Lung (tissue), 12 donors: ENCODE data around the gene MTA2. TPM values are rescaled to one million over a fixed set of nuclear protein-coding genes. Genes with fewer than 3 reads are reported as not detected.
A peak's percentile ranks its signal among the peaks of the same experiment; 100 is the strongest.

Experiments used
- ATAC-seq: fragments of 200-7000 bp; cut with Tn5 transposase; one replicate; pipeline ENCODE4 v1.9.1; 2020; ENCODE audit warnings: moderate number of reproducible peaks; ENCODE audit not compliant: insufficient read depth, low FRiP score
- DNase-seq, 3 donors: peaks; one replicate each; pipeline ENCODE4 v3.0.0-alpha.2; 2013 to 2017
- H3K27ac ChIP-seq, 2 donors: one replicate each; pipeline ENCODE4 v1.5.1; 2013; ENCODE audit warnings: mild to moderate bottlenecking in 2 of 2, moderate library complexity in 2 of 2, control low read depth in 1 of 2, inconsistent platforms in 1 of 2, low read depth in 1 of 2, low read length in 1 of 2
- H3K27me3 ChIP-seq, 3 donors: one replicate each; pipeline ENCODE4 v1.5.1; 2013; ENCODE audit warnings: low read length in 2 of 3; ENCODE audit not compliant: control insufficient read depth in 3 of 3, insufficient read depth in 3 of 3
- H3K36me3 ChIP-seq, 4 donors: one replicate each; pipeline ENCODE4 v1.5.1; 2013; ENCODE audit warnings: low read length in 4 of 4, mild to moderate bottlenecking in 1 of 4, moderate library complexity in 1 of 4; ENCODE audit not compliant: control insufficient read depth in 4 of 4, insufficient read depth in 4 of 4
- H3K4me1 ChIP-seq, 5 donors: one replicate each; pipeline ENCODE4 v1.5.1; 2013; ENCODE audit warnings: low read length in 5 of 5, mild to moderate bottlenecking in 2 of 5, moderate library complexity in 1 of 5; ENCODE audit not compliant: control insufficient read depth in 5 of 5, insufficient read depth in 5 of 5
- H3K4me3 ChIP-seq: one replicate; pipeline ENCODE4 v1.5.1; 2013; ENCODE audit warnings: mild to moderate bottlenecking, control low read depth, moderate library complexity
- H3K9ac ChIP-seq, 2 donors: one replicate each; pipeline ENCODE4 v1.5.1; 2013; ENCODE audit warnings: low read length in 2 of 2, control low read depth in 1 of 2; ENCODE audit not compliant: insufficient read depth in 1 of 2
- H3K9me3 ChIP-seq, 4 donors: one replicate each; pipeline ENCODE4 v1.5.1; 2013; ENCODE audit warnings: low read length in 3 of 4, mild to moderate bottlenecking in 1 of 4, moderate library complexity in 1 of 4; ENCODE audit not compliant: control insufficient read depth in 4 of 4, insufficient read depth in 3 of 4
- WGBS, 2 donors: extraction: QIAGEN DNeasy Blood & Tissue Kit; methylation state at CpG; one replicate each; pipeline ENCODE4 v1.1.7; 2013; 5-methylcytosine and 5-hydroxymethylcytosine counted together
- polyA plus RNA-seq, 2 donors: library from polyadenylated mRNA; stranded (reverse); fragments of 200-250 nt; gene quantifications; one replicate each; pipeline ENCODE4 v1.2.1, GENCODE V29; 2013
- total RNA-seq, 2 donors: library from RNA; depleted of rRNA in 1 of 2; stranded (reverse); fragments of >200 nt in 1 of 2; gene quantifications; one replicate each; pipeline ENCODE4 v1.2.1, GENCODE V29; 2014 to 2021
- TF ChIP-seq, protein P1 (sequence below): IDR thresholded peaks from 2 replicates; pipeline ENCODE4 v1.5.1; 2012; ENCODE audit warnings: mild to moderate bottlenecking; ENCODE audit errors: control extremely low read depth, extremely low read depth
- donor health status: control.
- donor health status: control.
- donor health status: Bipolar disorder and iron deficiency.
- donor health status: healthy.
- donor health status: DM: yes; HTN: yes; CAD: no.

MTA2 gene
- total and polyA plus RNA-seq, 4 donors: 53.7 to 74.4 (median 59.6) TPM

DNA sequence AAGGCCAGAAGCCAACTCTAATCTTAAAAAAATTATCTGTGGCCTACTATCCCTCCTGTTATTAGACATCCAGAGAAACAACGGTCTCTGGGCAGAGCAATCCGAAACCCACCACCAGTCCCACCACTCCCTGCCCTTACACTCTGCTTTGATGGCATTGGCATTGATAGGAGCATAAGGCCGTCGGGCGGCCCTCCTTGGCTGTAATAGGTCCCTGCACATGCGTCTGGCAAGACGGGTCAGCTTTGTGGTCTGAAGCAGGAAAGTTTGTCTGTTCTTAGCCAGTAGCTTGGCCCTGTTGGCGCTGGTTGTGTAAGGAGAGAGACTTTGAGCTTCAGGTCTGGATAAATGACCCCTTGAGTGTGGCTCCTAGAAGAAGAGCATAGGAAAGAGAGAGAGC is 6.5 kb downstream of the MTA2 start:
- no peak overlapping the region for H3K9ac ChIP-seq
- DNase-seq: no peak
- ATAC-seq: no peak
- H3K4me3 ChIP-seq: no peak overlapping the region
- H3K27ac ChIP-seq: no peak overlapping the region
- 90 to 96% methylated on average over 8 of the region's 8 CpGs for WGBS, 2 donors
- peaks cover 30 to 46% (median 33%) of the 10 kb centered on the region in 4 donors for H3K36me3 ChIP-seq
- H3K4me1 ChIP-seq: peaks cover 7 to 27% (median 10%) of the 10 kb centered on the region in 5 donors
- no peaks in the 10 kb centered on the region for H3K27me3 ChIP-seq
- no peaks in the 10 kb centered on the region for H3K9me3 ChIP-seq
- TF ChIP-seq, protein P1, sequence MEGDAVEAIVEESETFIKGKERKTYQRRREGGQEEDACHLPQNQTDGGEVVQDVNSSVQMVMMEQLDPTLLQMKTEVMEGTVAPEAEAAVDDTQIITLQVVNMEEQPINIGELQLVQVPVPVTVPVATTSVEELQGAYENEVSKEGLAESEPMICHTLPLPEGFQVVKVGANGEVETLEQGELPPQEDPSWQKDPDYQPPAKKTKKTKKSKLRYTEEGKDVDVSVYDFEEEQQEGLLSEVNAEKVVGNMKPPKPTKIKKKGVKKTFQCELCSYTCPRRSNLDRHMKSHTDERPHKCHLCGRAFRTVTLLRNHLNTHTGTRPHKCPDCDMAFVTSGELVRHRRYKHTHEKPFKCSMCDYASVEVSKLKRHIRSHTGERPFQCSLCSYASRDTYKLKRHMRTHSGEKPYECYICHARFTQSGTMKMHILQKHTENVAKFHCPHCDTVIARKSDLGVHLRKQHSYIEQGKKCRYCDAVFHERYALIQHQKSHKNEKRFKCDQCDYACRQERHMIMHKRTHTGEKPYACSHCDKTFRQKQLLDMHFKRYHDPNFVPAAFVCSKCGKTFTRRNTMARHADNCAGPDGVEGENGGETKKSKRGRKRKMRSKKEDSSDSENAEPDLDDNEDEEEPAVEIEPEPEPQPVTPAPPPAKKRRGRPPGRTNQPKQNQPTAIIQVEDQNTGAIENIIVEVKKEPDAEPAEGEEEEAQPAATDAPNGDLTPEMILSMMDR: no peak

DNA sequence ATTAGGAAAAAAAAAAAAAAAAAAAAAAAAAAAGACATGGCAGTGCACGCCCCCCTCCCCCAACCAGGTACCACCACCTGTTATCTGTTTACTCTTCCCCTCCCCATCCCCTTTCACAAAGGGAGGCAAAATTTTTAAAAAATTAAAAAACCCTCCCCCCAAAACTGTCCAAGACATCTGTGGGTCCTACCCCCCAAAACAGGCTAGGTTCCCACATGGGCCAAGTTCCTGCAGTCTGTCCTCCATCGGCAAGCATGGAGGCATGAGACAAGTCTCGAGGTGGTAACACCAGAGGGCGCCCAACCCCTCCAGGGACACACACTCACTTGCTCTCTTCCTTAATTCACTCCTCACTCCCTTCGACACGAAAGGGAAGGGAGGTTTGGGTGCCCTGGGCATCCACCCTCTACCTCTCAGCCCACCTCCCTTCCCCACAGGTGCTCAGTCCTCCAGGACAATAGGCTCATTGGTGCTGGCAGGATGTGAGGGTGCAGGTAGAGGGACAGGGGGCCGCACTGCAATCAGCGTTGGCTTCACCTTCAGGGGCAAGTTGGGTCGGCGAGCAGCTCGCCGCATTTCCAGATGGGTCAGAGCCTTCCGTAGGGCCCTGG is 8.1 kb downstream of the MTA2 start:
- H3K9me3 ChIP-seq: no peaks in the 10 kb centered on the region
- peaks cover 30 to 46% (median 33%) of the 10 kb centered on the region in 4 donors for H3K36me3 ChIP-seq
- no peak overlapping the region for H3K9ac ChIP-seq
- TF ChIP-seq, protein P1: peak; percentile 21
- peaks cover 0 to 12% (median 0%) of the 10 kb centered on the region in 5 donors for H3K4me1 ChIP-seq
- 60 to 61% methylated on average over 13 of the region's 13 CpGs for WGBS, 2 donors
- no peak overlapping the region for H3K27ac ChIP-seq
- ATAC-seq: no peak
- H3K4me3 ChIP-seq: no peak overlapping the region
- H3K27me3 ChIP-seq: no peaks in the 10 kb centered on the region
- DNase-seq: peak; percentile 74 to 77 (median 76)

DNA sequence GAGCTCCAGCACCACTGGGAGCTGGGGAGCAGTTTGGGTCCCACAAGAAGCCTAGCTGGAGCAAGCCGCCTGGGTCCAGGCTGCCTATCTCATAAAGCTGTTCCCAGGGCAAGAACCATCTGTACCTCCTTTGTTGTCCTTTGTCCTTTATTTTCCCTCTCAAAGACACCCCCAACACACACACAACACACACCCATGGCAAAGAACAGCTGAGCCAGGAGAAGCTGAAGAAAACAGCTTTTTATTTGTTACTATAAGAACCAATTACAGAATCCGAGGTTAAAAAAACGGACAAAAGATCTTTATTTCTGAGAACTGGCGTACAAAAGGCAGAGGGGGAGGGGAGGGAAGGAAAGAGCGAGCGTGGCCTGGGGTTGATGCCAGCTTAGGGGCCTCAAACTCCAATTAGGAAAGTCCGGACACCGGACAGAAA is 8.7 kb downstream of the MTA2 start:
- Histone ChIP-seq H3K27ac (peak overlapping the region; percentile 87 to 97), H3K27me3 (no peaks in the 10 kb centered on the region), H3K4me1 (peaks cover 0 to 11% (median 0%) of the 10 kb centered on the region in 5 donors), H3K9ac (no peak overlapping the region), H3K36me3 (peaks cover 26 to 47% (median 29%) of the 10 kb centered on the region in 4 donors), H3K9me3 (no peaks in the 10 kb centered on the region), H3K4me3 (no peak overlapping the region)
- TF ChIP-seq, protein P1: no peak
- 76 to 83% methylated on average over 8 of the region's 8 CpGs for WGBS, 2 donors
- no peak for ATAC-seq
- no peak for DNase-seq
